ENCODE measurements around the gene URB2. TPM values are rescaled to one million over a fixed set of nuclear protein-coding genes. Genes with fewer than 3 reads are reported as not detected.
"Not testable (repeated sequence)": the region's sequence is repeated elsewhere in the genome, so short reads cannot be mapped to it uniquely, and the experiment has no call there.

URB2 gene
- total RNA-seq, 4 donors from 2014 or later: 8.7 to 13.1 (median 10.0) TPM

DNA sequence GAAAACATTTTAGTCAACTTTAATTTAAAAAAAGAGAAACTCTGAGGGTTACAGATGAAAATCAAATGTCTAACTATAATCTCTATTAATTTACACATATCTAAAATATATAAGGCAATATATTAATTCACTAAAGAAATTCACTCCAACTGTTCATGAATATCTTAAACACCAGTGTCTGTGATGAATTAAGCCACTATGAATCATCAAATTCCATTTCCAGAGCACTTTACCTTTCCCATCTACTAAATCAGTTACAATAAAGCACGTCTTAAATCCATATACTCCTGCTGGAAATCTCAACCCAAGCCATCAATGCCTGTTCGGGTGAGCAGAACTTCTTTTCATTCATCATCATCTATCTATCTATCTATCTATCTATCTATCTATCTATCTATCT lies 4.4 kb upstream of the URB2 start:
- DNase-seq (ENCODE audit: low spot score in 2 of 2): no peak
- no peak overlapping the region for H3K4me3 ChIP-seq
- H3K27me3 ChIP-seq: no peaks in the 10 kb centered on the region
- TF ChIP-seq POLR2A (IDR thresholded peaks at IDR 0.05) (no peak), EP300 (IDR thresholded peaks at IDR 0.05) (no peak)
- TF ChIP-seq, protein P1, sequence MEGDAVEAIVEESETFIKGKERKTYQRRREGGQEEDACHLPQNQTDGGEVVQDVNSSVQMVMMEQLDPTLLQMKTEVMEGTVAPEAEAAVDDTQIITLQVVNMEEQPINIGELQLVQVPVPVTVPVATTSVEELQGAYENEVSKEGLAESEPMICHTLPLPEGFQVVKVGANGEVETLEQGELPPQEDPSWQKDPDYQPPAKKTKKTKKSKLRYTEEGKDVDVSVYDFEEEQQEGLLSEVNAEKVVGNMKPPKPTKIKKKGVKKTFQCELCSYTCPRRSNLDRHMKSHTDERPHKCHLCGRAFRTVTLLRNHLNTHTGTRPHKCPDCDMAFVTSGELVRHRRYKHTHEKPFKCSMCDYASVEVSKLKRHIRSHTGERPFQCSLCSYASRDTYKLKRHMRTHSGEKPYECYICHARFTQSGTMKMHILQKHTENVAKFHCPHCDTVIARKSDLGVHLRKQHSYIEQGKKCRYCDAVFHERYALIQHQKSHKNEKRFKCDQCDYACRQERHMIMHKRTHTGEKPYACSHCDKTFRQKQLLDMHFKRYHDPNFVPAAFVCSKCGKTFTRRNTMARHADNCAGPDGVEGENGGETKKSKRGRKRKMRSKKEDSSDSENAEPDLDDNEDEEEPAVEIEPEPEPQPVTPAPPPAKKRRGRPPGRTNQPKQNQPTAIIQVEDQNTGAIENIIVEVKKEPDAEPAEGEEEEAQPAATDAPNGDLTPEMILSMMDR (IDR thresholded peaks at IDR 0.05): no peak
- H3K9me3 ChIP-seq: no peaks in the 10 kb centered on the region
- H3K27ac ChIP-seq: no peak overlapping the region
- no peaks in the 10 kb centered on the region for H3K36me3 ChIP-seq
- WGBS, 2 donors: 90 to 93% methylated on average over 2 of the region's 2 CpGs
- peaks cover 0 to 60% (median 11%) of the 10 kb centered on the region in 4 donors for H3K4me1 ChIP-seq

DNA sequence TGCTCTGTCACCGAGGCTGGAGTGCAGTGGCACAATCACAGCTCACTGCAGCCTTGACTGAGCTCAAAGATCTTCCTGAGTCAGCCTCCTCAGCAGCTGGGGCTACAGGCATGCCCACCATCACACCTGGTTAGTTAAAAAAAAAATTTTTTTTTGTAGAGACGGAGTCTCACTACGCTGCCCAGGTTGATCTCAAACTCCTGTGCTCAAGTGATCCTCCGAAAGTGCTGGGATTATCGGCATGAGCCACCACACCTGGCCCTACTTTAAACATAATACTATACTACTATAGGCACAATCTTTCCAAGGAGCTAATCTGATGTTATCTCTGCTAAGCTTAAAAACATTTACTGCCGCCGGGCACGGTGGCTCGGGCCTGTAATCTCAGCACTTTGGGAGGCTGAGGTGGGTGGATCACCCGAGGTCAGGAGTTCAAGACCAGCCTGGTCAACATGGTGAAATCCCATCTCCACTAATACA lies 3.4 kb upstream of the URB2 start:
- not testable (repeated sequence) for H3K27me3 ChIP-seq; H3K27ac ChIP-seq; H3K9me3 ChIP-seq; H3K4me3 ChIP-seq; H3K36me3 ChIP-seq; DNase-seq (ENCODE audit: low spot score in 2 of 2)
- WGBS, 2 donors: 90 to 92% methylated on average over 10 of the region's 10 CpGs
- H3K4me1 ChIP-seq: peaks cover 0 to 70% (median 20%) of the 10 kb centered on the region in 4 donors

DNA sequence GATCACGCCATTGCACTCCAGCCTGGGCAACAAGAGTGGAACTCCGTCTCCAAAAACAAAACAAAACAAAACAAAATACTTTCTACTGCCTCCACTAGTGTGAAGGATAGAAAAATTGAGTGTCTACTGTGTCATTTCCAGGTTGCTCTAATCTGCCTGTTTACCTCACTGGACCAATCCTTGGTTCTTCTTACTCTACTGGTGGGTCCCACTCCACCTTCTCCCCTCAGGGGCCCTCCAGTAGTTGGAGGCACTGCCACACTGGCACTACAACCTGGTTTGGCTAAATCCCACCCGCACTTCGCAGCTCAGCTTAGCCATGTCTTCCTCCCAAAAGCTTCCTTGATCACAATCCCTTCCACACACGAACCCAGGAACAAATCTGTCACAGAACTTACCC lies 2.8 kb upstream of the URB2 start:
- no peaks in the 10 kb centered on the region for H3K9me3 ChIP-seq
- no peak overlapping the region for H3K4me3 ChIP-seq
- H3K27me3 ChIP-seq: no peaks in the 10 kb centered on the region
- H3K4me1 ChIP-seq: peaks cover 0 to 71% (median 21%) of the 10 kb centered on the region in 4 donors
- no peak overlapping the region for H3K27ac ChIP-seq
- no peaks in the 10 kb centered on the region for H3K36me3 ChIP-seq
- TF ChIP-seq, protein P1 (IDR thresholded peaks at IDR 0.05): no peak
- 77 to 95% methylated on average over 5 of the region's 5 CpGs for WGBS, 2 donors
- DNase-seq (ENCODE audit: low spot score in 2 of 2): no peak

DNA sequence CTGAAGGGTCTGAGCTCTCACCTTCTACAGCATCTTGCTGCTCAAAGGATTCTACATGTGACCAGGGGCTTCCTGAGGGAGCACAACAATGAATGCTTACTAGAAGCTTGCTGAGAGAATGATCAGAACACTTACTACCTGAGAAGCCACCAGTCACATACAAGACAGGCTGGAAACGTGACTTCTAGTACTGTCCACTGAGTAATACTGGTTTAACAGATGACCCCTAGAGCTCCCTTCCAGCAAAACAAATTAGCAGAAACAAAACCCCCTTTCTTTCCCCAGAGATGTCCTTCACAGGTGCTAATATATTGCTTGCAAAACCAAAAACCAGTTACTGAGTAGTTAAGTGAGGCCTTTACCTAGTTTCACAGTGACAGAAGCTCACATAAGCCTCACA lies 2.2 kb upstream of the URB2 start:
- Histone ChIP-seq H3K9me3 (no peaks in the 10 kb centered on the region), H3K27ac (no peak overlapping the region), H3K4me3 (no peak overlapping the region), H3K4me1 (peaks cover 0 to 70% (median 21%) of the 10 kb centered on the region in 4 donors), H3K36me3 (no peaks in the 10 kb centered on the region), H3K27me3 (no peaks in the 10 kb centered on the region)
- no peak for DNase-seq (ENCODE audit: low spot score in 2 of 2)
- WGBS, 2 donors: 59 to 71% methylated on average over 1 of the region's 1 CpG
- TF ChIP-seq, protein P1 (IDR thresholded peaks at IDR 0.05): no peak
- TF ChIP-seq EP300 (IDR thresholded peaks at IDR 0.05) (no peak), POLR2A (IDR thresholded peaks at IDR 0.05) (no peak)

DNA sequence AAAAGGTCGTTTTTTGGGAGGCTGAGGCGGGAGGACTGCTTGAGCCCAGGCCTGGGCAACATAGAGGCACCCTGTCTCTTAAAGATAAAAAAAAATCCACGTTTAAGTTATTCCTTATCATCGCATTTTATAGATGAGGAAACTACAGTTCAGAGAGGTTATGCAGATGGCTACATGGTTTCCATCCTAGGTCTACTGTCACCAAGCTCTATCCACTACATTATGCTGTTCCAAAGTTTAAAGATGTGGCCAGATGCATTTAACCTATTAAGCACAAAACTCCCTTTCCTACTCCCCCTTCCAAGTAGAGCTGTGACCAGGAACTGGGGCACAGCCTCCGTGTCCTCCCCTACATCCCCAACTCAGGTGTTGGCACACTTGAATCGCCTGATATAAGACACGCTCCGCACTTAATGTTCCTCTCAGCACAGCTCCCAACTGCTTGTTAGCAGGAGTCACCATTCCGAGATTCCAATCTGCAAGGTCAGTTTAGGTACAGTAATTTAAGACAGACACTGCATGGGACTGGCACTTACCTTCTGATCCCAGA lies 1.5 kb upstream of the URB2 start:
- no peak for DNase-seq (ENCODE audit: low spot score in 2 of 2)
- Histone ChIP-seq H3K27ac (peak overlapping the region in 2 of 4 donors; percentile 71 to 95), H3K9me3 (no peaks in the 10 kb centered on the region), H3K27me3 (no peaks in the 10 kb centered on the region), H3K4me1 (peaks cover 0 to 63% (median 21%) of the 10 kb centered on the region in 4 donors), H3K4me3 (peak overlapping the region; percentile 61 to 94 (median 80)), H3K36me3 (no peaks in the 10 kb centered on the region)
- WGBS, 2 donors: 46% methylated on average over 9 of the region's 9 CpGs
- TF ChIP-seq, protein P1 (IDR thresholded peaks at IDR 0.05): no peak
- TF ChIP-seq EP300 (IDR thresholded peaks at IDR 0.05) (no peak), POLR2A (IDR thresholded peaks at IDR 0.05) (no peak)

Measured in tibial nerve (tissue), 4 donors.